NB4 (cell line): Measurements from ENCODE around the gene PLA2G4F.
A peak's percentile ranks its signal among the peaks of the same experiment; 100 is the strongest.

ENCODE experiments used
- DNase-seq: peaks from one replicate; pipeline ENCODE4 v3.0.0; 2010; ENCODE audit warnings: low read depth
- H3K4me3 ChIP-seq: one replicate; pipeline ENCODE4 v1.5.1; 2011; ENCODE audit warnings: mild to moderate bottlenecking, low read depth, low read length, moderate library complexity
- CTCF ChIP-seq: IDR thresholded peaks from one replicate; pipeline ENCODE4 v1.5.1; 2012; ENCODE audit warnings: low read depth, low read length
- MAX ChIP-seq: IDR thresholded peaks from 2 replicates; pipeline ENCODE4 v1.6.1; 2011; ENCODE audit warnings: low read depth, low read length
- MYC ChIP-seq: IDR thresholded peaks from 2 replicates; pipeline ENCODE4 v1.6.1; 2011; ENCODE audit warnings: low read depth, low read length
- POLR2A ChIP-seq: IDR thresholded peaks from 2 replicates; pipeline ENCODE4 v1.6.1; 2011; ENCODE audit warnings: mild to moderate bottlenecking; ENCODE audit not compliant: insufficient read length; ENCODE audit errors: extremely low read depth

PLA2G4F gene

GRCh38 chr15:42138968-42139386 is 17.5 kb downstream of the PLA2G4F start:
- TF ChIP-seq CTCF (no peak), MAX (no peak), MYC (no peak), POLR2A (no peak)
- no peak for DNase-seq
- H3K4me3 ChIP-seq, result no peak overlapping the region

DNA sequence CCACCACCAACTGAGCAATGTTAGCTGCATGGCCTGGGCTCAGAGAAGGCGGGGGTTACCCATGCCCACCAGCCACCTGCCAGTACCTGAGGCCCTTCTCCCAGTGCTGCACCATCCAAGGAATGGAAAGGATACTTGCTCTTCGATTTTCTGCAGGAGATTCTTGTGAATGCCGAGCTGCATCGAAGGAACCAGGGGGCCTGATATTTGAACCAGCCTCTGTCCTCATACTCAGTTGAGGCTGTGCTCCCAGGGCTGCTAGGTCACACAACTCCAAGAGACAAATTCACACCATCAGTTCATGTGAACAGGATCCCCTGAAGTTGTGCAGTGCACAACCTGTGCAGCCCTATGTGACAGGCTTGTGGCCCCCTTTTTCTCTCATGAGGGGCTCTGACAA is 18.0 kb downstream of the PLA2G4F start:
- no peak overlapping the region for H3K4me3 ChIP-seq
- no peak for TF ChIP-seq POLR2A
- no peak for TF ChIP-seq MAX
- TF ChIP-seq CTCF, result no peak
- TF ChIP-seq MYC, result no peak
- DNase-seq, result no peak

GRCh38 chr15:42137461-42138261 is 18.8 kb downstream of the PLA2G4F start:
- DNase-seq, result peak; percentile 59
- H3K4me3 ChIP-seq, result no peak overlapping the region
- no peak for TF ChIP-seq MYC
- TF ChIP-seq CTCF, result peak; percentile 45

- H3K4me3 ChIP-seq, result no peak overlapping the region
- no peak for TF ChIP-seq CTCF
- no peak for TF ChIP-seq MYC
- TF ChIP-seq POLR2A, result no peak
- no peak for TF ChIP-seq MAX
- no peak for DNase-seq
Observed at GRCh38 chr15:42136513-42136912, 19.9 kb downstream of the PLA2G4F start.

- TF ChIP-seq MAX (no peak), POLR2A (no peak), CTCF (no peak), MYC (no peak)
- no peak overlapping the region for H3K4me3 ChIP-seq
- no peak for DNase-seq
Observed at GRCh38 chr15:42135351-42135750, 21.1 kb downstream of the PLA2G4F start.
